IPS-18a (cell line): ENCODE measurements around the gene HCFC1.

ENCODE experiments used
- H3K27ac ChIP-seq: one replicate; pipeline ENCODE4 v1.5.1; 2013; ENCODE audit warnings: low read length
- H3K27me3 ChIP-seq: one replicate; pipeline ENCODE4 v1.6.1; 2013; ENCODE audit warnings: mild to moderate bottlenecking, low read length; ENCODE audit not compliant: control insufficient read depth, insufficient read depth
- H3K36me3 ChIP-seq: one replicate; pipeline ENCODE4 v1.6.1; 2013; ENCODE audit warnings: low read depth, low read length; ENCODE audit not compliant: control insufficient read depth
- H3K4me1 ChIP-seq: one replicate; pipeline ENCODE4 v1.6.1; 2013; ENCODE audit warnings: low read depth, low read length; ENCODE audit not compliant: control insufficient read depth
- H3K4me3 ChIP-seq: one replicate; pipeline ENCODE4 v1.5.1; 2013; ENCODE audit warnings: low read length
- H3K9ac ChIP-seq: one replicate; pipeline ENCODE4 v1.6.1; 2013; ENCODE audit warnings: mild to moderate bottlenecking, low read length, moderate library complexity
- H3K9me3 ChIP-seq: one replicate; pipeline ENCODE4 v1.6.1; 2013; ENCODE audit warnings: low read depth, low read length; ENCODE audit not compliant: control insufficient read depth

The HCFC1 gene

DNA sequence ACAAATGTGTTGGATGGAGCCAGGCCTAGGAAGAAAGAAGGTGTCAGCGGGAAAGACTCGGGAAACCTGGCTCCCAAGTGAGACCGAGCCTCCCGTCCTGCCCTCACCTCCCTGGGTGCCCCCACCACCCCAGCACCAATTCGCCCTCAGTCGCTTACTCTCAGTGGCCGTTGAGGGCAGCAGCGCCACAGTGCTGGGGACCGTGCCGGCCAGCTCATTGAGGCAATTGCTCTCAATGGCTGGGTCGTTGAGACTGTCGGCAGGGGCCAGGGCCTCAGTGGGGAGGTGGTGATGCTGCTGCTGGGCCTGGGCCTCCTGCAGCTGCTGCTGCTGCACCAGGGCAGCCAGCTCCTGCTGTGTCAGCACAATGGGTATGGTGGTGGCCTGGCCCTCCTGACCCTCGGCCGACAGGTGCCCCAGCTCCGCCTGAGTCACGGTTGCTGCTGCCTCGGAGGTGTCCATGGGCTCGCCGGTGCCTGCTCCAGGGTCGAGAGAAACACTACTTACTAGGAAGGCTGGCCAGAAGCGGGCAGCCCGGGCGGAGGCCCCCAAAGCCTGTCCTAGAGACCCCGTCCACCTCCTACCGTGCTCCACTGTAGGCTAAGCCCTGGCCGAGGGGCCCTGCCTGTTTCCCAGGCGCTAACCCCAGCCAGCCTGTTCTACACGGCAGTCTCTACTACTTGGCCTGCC is 19.8 kb downstream of the HCFC1 start:
- Histone ChIP-seq H3K4me1 (no peaks in the 10 kb centered on the region), H3K27ac (no peak overlapping the region), H3K4me3 (no peak overlapping the region), H3K9me3 (no peaks in the 10 kb centered on the region), H3K9ac (no peak overlapping the region), H3K27me3 (no peaks in the 10 kb centered on the region), H3K36me3 (peaks cover 59% of the 10 kb centered on the region)

GRCh38 chrX:153950127-153950526 is 21.5 kb downstream of the HCFC1 start:
- Histone ChIP-seq H3K9me3 (no peaks in the 10 kb centered on the region), H3K36me3 (peaks cover 43% of the 10 kb centered on the region), H3K27me3 (no peaks in the 10 kb centered on the region), H3K4me1 (no peaks in the 10 kb centered on the region), H3K4me3 (no peak overlapping the region), H3K9ac (no peak overlapping the region), H3K27ac (no peak overlapping the region)

GRCh38 chrX:153948847-153949805 is 22.5 kb downstream of the HCFC1 start:
- Histone ChIP-seq H3K36me3 (peaks cover 39% of the 10 kb centered on the region), H3K9me3 (no peaks in the 10 kb centered on the region), H3K9ac (no peak overlapping the region), H3K27ac (no peak overlapping the region), H3K27me3 (no peaks in the 10 kb centered on the region), H3K4me3 (no peak overlapping the region), H3K4me1 (no peaks in the 10 kb centered on the region)

- Histone ChIP-seq H3K36me3 (peaks cover 38% of the 10 kb centered on the region), H3K9ac (no peak overlapping the region), H3K9me3 (no peaks in the 10 kb centered on the region), H3K4me3 (no peak overlapping the region), H3K27me3 (no peaks in the 10 kb centered on the region), H3K4me1 (no peaks in the 10 kb centered on the region), H3K27ac (no peak overlapping the region)
Observed at GRCh38 chrX:153948002-153948466, 23.6 kb downstream of the HCFC1 start.

GRCh38 chrX:153947009-153947769 is 24.4 kb downstream of the HCFC1 start:
- no peak overlapping the region for H3K9ac ChIP-seq
- H3K27me3 ChIP-seq: no peaks in the 10 kb centered on the region
- H3K4me1 ChIP-seq: no peaks in the 10 kb centered on the region
- no peaks in the 10 kb centered on the region for H3K9me3 ChIP-seq
- no peak overlapping the region for H3K27ac ChIP-seq
- no peak overlapping the region for H3K4me3 ChIP-seq
- peaks cover 29% of the 10 kb centered on the region for H3K36me3 ChIP-seq

DNA sequence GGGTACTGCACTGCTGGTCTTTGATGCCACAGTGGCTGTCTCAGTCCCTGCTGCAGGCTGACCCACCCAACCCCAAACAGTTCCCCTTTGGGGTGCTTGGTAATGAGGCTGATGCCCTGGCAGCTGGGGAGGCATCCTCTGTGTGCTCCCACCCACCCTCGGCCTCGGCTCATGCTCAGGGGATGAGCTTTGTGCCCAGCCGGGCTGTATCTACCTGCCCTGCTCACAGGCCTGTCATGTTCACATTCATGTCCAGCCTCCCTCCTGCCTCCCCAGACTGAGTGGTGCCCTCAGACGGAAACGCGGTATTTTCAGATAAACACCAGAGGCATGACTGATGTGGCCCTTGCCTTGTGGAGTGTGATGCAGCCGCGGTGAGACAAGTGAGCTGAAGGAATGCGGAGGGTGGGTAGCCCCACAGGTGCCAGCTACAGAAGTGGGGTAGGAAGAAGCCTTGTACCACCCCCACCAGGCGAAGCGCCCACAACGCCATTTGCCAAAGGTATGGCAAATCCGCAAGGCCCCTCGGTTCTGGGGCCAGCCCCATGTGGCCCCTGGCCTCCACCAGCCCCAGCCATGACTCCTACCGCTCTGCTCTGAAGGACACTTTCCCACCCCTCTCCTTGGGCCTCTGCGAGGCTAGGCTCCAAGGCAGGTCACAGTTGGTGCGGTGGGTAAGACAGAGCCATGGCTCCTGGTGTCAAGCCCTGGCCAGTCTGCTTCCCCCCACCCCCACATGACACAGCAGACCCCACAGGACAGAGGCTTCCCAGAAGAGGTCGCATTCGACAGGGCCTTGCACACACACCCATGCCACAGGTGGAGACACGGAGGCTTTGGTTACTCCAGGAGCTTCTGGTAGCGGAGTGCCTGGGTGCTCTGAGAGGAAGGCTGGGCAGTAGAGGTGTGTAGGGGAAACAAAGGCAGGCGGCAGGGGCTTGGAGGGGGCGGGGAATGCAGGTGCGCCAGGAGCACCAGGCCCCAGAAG is 25.4 kb downstream of the HCFC1 start:
- Histone ChIP-seq H3K4me1 (peaks cover 1% of the 10 kb centered on the region), H3K36me3 (peaks cover 20% of the 10 kb centered on the region), H3K27ac (no peak overlapping the region), H3K9ac (no peak overlapping the region), H3K27me3 (no peaks in the 10 kb centered on the region), H3K9me3 (no peaks in the 10 kb centered on the region), H3K4me3 (no peak overlapping the region)

- H3K4me3 ChIP-seq: no peak overlapping the region
- H3K27me3 ChIP-seq: no peaks in the 10 kb centered on the region
Observed at GRCh38 chrX:153944800-153945150, 26.8 kb downstream of the HCFC1 start.

GRCh38 chrX:153944140-153944799 is 27.3 kb downstream of the HCFC1 start, which contains the start of gene RENBP:
TSS of gene RENBP (minus strand) at chrX:153944643. CDS start at chrX:153944610, 33 bp downstream.
- H3K9ac ChIP-seq: no peak within 1 kb of the TSS
- H3K36me3 ChIP-seq: peaks cover under 1% of the 10 kb centered on the region
- no peak within 1 kb of the TSS for H3K27ac ChIP-seq
- no peaks in the 10 kb centered on the region for H3K9me3 ChIP-seq
- peak within 1 kb of the TSS; percentile 7 for H3K4me3 ChIP-seq
- no peaks in the 10 kb centered on the region for H3K27me3 ChIP-seq
- peaks cover 2% of the 10 kb centered on the region for H3K4me1 ChIP-seq

More at GRCh38 chrX:153944800-153945150, 26.8 kb downstream of the HCFC1 start:
- Histone ChIP-seq H3K4me1 (peaks cover 2% of the 10 kb centered on the region), H3K9ac (no peak overlapping the region), H3K9me3 (no peaks in the 10 kb centered on the region), H3K36me3 (peaks cover 6% of the 10 kb centered on the region), H3K27ac (no peak overlapping the region)

DNA sequence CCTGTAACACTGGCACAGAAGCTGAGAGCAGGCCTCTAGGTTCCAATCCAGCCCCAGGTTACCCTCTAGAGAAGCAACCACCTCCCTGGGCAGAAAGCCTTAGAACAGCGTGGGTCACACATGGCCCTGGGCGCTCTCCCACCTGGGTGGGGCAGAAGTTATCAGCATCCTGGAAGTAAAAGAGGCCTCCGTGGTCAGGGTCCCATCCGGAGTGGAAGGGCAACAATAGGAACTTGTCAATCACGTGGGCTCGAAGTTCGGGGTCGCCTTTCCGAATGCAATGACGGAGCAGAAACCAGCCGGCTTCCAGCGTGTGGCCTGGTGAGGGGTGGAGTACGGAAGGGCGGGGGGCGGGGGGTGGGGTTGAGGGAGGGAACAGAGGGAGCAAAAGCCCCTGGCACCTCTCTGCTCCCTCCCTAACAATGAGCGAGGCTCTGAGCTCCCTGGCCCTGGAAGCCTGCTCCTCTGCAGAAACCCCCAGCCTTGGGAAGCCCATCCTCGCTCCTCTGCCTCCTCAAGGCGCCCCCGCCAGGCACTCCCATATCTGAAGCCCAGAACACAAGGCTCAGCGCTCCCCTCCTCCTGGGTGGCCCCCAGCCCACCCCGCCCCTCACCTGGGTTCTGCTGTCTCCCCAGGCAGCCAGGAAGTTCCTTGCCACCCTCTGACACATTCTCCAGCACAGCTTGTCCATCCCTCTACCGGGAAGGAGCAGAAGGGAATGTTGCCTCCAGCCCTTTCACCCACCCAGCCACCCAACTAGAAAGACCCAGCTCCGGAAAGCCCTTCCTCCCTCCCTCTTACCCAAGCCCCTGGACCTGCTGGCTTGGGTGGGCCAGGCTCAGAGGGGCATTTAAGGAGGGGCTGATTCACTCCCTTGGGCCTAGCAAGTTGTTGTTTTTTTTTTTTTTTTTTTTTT is 30.0 kb downstream of the HCFC1 start:
- H3K36me3 ChIP-seq: no peaks in the 10 kb centered on the region
- H3K9me3 ChIP-seq: no peaks in the 10 kb centered on the region
- no peak overlapping the region for H3K4me3 ChIP-seq
- peaks cover 2% of the 10 kb centered on the region for H3K4me1 ChIP-seq
- no peaks in the 10 kb centered on the region for H3K27me3 ChIP-seq
- no peak overlapping the region for H3K27ac ChIP-seq
- H3K9ac ChIP-seq: no peak overlapping the region
